Adrenal gland (tissue), 12 donors: ENCODE measurements around the gene ZSWIM5. TPM values are rescaled to one million over a fixed set of nuclear protein-coding genes. Genes with fewer than 3 reads are reported as not detected.
"Not testable (repeated sequence)": the region's sequence is repeated elsewhere in the genome, so short reads cannot be mapped to it uniquely, and the experiment has no call there.

Experiments
- DNase-seq, 7 donors: peaks; one replicate each; pipeline ENCODE4 v3.0.0-alpha.2; 2019 to 2020
- H3K27ac ChIP-seq, 5 donors: fragments of 200-600 bp; sonication (generic) in 4 of 5; 1 replicate in 3 of 5; 2 replicates in 2 of 5; pipeline versions ENCODE4 v1.5.1 to v1.8.0; 2016 to 2020; ENCODE audit warnings: mild to moderate bottlenecking in 1 of 5
- H3K27me3 ChIP-seq: fragments of 200-600 bp; 2 replicates; pipeline ENCODE4 v1.8.0; 2021
- H3K36me3 ChIP-seq, 2 donors: fragments of 200-600 bp; replicated peaks in 1 of 2; 1 replicate in 1 of 2; 2 replicates in 1 of 2; pipeline versions ENCODE4 v1.5.1 to v1.8.0; 2018 to 2022
- H3K4me1 ChIP-seq, 2 donors: fragments of 200-600 bp; replicated peaks in 1 of 2; 1 replicate in 1 of 2; 2 replicates in 1 of 2; pipeline versions ENCODE4 v1.5.1 to v1.8.0; 2018 to 2021
- H3K4me3 ChIP-seq, 4 donors: fragments of 200-600 bp; sonication (generic) in 3 of 4; one replicate each; pipeline ENCODE4 v1.5.1; 2016 to 2018
- H3K9me3 ChIP-seq, 3 donors: fragments of 200-600 bp; sonication (generic) in 1 of 3; replicated peaks in 1 of 3; 1 replicate in 2 of 3; 2 replicates in 1 of 3; pipeline versions ENCODE4 v1.5.1 to v1.8.0; 2016 to 2021
- POLR2A ChIP-seq, 2 donors: fragments of 450-650 bp; IDR thresholded peaks; one replicate each; pipeline ENCODE4 v1.6.1; 2017; ENCODE audit warnings: antibody characterized with exemption in 2 of 2, mild to moderate bottlenecking in 2 of 2, moderate library complexity in 1 of 2
- WGBS, 4 donors: extraction: QIAGEN DNeasy Blood & Tissue Kit in 2 of 4; methylation state at CpG; one replicate each; pipeline versions ENCODE4 v1.1.5 to v1.1.7; 2013 to 2017; 5-methylcytosine and 5-hydroxymethylcytosine counted together
- intact Hi-C, 2 donors: fragments of 100-400 bp; cut with DNase I; formaldehyde crosslinking; loops; one replicate each; pipeline versions ENCODE4 v1.14.1 to v1.15.0; 2022 to 2023
- polyA plus RNA-seq, 3 donors: library from polyadenylated mRNA; stranded (reverse); fragments of 200-250 nt in 2 of 3; fragments of 350-450 nt in 1 of 3; fragmentation: Illumina TruSeq in 1 of 3; extraction: RNeasy Lipid Tissue Mini Kit (QIAGEN cat#74804) in 1 of 3; gene quantifications; one replicate each; pipeline ENCODE4 v1.2.3, GENCODE V29; 2013 to 2014
- total RNA-seq, 9 donors: library from RNA; depleted of rRNA in 4 of 9; stranded (reverse); fragments of >200 nt in 4 of 9; fragments of 120-200 nt in 1 of 9; fragmentation: NEBNext Ultra II Directional in 1 of 9; extraction: Animal tissue kit (Norgen Biotek cat#: 25700) in 1 of 9; gene quantifications; one replicate each; pipeline versions ENCODE4 v1.1.0 to v1.2.4, GENCODE V29; 2013 to 2023
- TF ChIP-seq, protein P1 (sequence below), 6 experiments: fragments of 450-650 bp in 4 of 6; fragments of 200-600 bp in 2 of 6; sonication (generic) in 1 of 6; IDR thresholded peaks; 1 replicate in 5 of 6; 2 replicates in 1 of 6; pipeline versions ENCODE4 v1.5.1 to v1.8.0; 2016 to 2021; ENCODE audit warnings: antibody characterized with exemption in 6 of 6, mild to moderate bottlenecking in 2 of 6, moderate library complexity in 1 of 6
- donor health status: healthy with polysubstance abuse.
- donor health status: Bipolar disorder and iron deficiency.
- donor health status: DM: yes; HTN: yes; CAD: no.
- donor health status: DM: no; HTN: no; CAD: no.
- donor health status: DM: no; HTN: no; CAD: no.
- donor health status: DM: yes; HTN: yes; CAD: no.

Gene ZSWIM5
- total and polyA plus RNA-seq, 12 donors = 5.0 to 34.0 (median 18.7) TPM

DNA sequence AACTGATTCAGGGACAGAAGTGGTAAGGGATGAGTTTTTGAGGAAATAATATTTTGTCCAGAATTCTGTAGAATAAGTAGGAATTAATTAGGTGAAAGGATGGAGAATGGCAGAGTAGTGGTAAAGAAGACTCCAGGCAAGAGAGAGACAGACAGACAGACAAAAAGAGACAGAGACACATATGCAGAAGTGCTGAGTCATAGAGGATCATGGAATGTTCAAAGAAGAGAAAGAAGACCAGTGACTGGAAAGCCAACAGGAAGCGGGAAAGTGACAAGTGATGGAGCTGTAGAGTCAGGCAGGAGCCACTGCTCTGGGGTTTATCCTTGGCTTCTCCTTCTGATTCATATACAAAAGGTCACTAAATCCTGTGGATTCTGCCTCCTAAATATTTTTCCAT lies 108.5 kb downstream of the ZSWIM5 start:
- 67 to 100% (median 78%) methylated on average over 1 of the region's 1 CpG for WGBS, 4 donors
- no peaks in the 10 kb centered on the region for H3K27me3 ChIP-seq
- DNase-seq = peak in 2 of 7 donors; percentile 17 to 33
- H3K27ac ChIP-seq = peak overlapping the region in 1 of 5 donors; percentile 22
- TF ChIP-seq, protein P1, sequence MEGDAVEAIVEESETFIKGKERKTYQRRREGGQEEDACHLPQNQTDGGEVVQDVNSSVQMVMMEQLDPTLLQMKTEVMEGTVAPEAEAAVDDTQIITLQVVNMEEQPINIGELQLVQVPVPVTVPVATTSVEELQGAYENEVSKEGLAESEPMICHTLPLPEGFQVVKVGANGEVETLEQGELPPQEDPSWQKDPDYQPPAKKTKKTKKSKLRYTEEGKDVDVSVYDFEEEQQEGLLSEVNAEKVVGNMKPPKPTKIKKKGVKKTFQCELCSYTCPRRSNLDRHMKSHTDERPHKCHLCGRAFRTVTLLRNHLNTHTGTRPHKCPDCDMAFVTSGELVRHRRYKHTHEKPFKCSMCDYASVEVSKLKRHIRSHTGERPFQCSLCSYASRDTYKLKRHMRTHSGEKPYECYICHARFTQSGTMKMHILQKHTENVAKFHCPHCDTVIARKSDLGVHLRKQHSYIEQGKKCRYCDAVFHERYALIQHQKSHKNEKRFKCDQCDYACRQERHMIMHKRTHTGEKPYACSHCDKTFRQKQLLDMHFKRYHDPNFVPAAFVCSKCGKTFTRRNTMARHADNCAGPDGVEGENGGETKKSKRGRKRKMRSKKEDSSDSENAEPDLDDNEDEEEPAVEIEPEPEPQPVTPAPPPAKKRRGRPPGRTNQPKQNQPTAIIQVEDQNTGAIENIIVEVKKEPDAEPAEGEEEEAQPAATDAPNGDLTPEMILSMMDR (IDR thresholded peaks at IDR 0.05) = no peak
- no peak for TF ChIP-seq POLR2A (IDR thresholded peaks at IDR 0.05)
- H3K9me3 ChIP-seq = no peaks in the 10 kb centered on the region
- no peaks in the 10 kb centered on the region for H3K36me3 ChIP-seq
- H3K4me1 ChIP-seq = peaks cover 0 to 7% of the 10 kb centered on the region in 2 donors
- H3K4me3 ChIP-seq = no peak overlapping the region
- intact Hi-C loops = no loop called here

DNA sequence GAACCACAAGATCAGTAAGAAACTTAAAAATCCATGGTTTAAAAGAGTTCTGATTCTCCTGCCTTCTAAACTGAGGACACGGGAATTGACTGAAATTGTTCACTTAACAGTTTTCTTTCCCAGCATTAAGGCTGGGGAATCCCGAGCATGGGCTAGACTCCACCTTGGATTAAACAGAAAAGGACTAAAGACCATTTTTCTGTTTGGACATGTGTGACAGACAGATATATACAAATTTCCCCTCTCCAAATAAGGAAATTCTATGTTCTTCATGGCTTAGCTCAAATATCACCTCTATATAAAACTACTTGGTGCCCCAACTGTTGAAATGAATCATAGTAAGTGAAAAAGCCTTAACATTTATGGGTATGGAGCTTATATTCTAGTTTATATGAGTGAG lies 109.3 kb downstream of the ZSWIM5 start:
- no peak for DNase-seq
- H3K9me3 ChIP-seq = no peaks in the 10 kb centered on the region
- no peak overlapping the region for H3K27ac ChIP-seq
- no peaks in the 10 kb centered on the region for H3K27me3 ChIP-seq
- no peak overlapping the region for H3K4me3 ChIP-seq
- no peak for TF ChIP-seq POLR2A (IDR thresholded peaks at IDR 0.05)
- TF ChIP-seq, protein P1 (IDR thresholded peaks at IDR 0.05) = no peak
- H3K4me1 ChIP-seq = peaks cover 0 to 7% of the 10 kb centered on the region in 2 donors
- no peaks in the 10 kb centered on the region for H3K36me3 ChIP-seq
- WGBS, 4 donors = 91 to 100% (median 95%) methylated on average over 2 of the region's 2 CpGs
- intact Hi-C loops = no loop called here

DNA sequence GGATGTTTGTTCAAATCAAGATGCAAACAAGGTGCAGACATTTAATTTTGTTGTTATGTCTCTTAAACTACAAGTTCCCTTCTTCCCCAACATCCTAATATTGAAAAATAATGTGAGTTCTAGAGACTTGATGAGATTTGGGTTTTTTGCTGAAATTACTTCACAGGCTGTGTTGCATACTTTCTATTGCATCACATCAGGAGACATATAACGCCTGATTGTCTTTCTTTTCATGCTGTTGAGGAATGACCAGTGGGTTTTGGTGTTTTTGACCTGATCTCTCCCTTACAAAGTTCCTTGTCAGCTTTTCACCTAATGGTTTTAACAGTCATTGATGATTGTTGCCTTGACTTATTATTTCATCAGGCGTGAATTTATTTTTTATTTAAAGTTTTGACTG lies 111.0 kb downstream of the ZSWIM5 start:
- no peaks in the 10 kb centered on the region for H3K27me3 ChIP-seq
- H3K9me3 ChIP-seq = no peaks in the 10 kb centered on the region
- intact Hi-C loops = no loop called here
- H3K36me3 ChIP-seq = no peaks in the 10 kb centered on the region
- DNase-seq = no peak
- peaks cover 0 to 7% of the 10 kb centered on the region in 2 donors for H3K4me1 ChIP-seq
- no peak overlapping the region for H3K4me3 ChIP-seq
- 87 to 93% (median 89%) methylated on average over 2 of the region's 2 CpGs for WGBS, 4 donors
- TF ChIP-seq POLR2A (IDR thresholded peaks at IDR 0.05) = no peak
- TF ChIP-seq, protein P1 (IDR thresholded peaks at IDR 0.05) = no peak
- no peak overlapping the region for H3K27ac ChIP-seq

DNA sequence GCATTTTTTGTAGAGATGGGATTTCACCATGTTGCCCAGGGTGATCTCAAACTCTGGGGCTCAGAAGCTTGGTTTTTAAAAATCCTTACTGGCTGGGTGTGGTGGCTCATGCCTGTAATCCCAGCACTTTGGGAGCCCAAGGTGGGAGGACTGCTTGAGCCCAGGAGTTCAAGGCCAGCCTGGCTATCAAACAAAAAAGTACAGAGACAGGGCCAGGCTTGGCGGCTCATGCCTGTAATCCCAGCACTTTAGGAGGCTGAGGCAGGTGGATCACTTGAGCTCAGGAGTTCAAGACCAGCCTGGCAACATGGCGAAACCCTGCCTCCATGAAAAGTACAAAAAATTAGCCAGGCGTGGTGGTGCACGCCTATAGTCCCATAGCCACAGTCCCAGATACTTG lies 112.0 kb downstream of the ZSWIM5 start:
- H3K4me1 ChIP-seq, H3K9me3 ChIP-seq, H3K4me3 ChIP-seq, DNase-seq, H3K27me3 ChIP-seq, H3K36me3 ChIP-seq, intact Hi-C loops, H3K27ac ChIP-seq: not testable (repeated sequence)
- 90 to 97% (median 94%) methylated on average over 3 to 4 of the region's 4 CpGs for WGBS, 4 donors

DNA sequence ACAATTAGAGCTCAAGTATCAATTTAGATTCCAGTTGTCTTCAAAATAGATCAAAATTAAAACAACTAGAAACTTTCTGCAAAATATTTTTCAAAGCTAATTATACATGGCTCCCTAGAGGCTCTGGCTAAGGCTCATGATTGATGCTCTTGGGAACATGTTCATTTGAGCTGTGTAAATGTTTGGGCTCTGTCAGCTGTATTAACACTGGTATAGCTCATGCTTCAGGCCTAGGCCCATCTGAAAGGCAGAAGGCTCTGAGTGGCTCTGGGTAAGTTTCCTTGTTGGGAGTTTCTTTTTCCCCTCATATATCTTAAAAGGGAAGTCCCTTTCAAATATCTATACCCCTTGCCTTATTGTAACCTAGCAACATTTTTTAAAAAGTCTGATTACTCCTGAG lies 113.1 kb downstream of the ZSWIM5 start:
- Histone ChIP-seq H3K36me3 (no peaks in the 10 kb centered on the region), H3K4me1 (peaks cover 0 to 6% of the 10 kb centered on the region in 2 donors), H3K9me3 (no peaks in the 10 kb centered on the region), H3K27me3 (no peaks in the 10 kb centered on the region), H3K4me3 (no peak overlapping the region), H3K27ac (no peak overlapping the region)
- DNase-seq = no peak
- TF ChIP-seq POLR2A (IDR thresholded peaks at IDR 0.05) = no peak
- TF ChIP-seq, protein P1 (IDR thresholded peaks at IDR 0.05) = no peak
- intact Hi-C loops = no loop called here
